ENCODE results near the gene CDC42SE2. TPM values are rescaled to one million over a fixed set of nuclear protein-coding genes. Genes with fewer than 3 reads are reported as not detected.

The CDC42SE2 gene
- total RNA-seq, 1 experiment from 2014 or later: 23.2 TPM

- Histone ChIP-seq H3K56ac (ENCODE audit: insufficient read length, low read depth, low read length) (no peak overlapping the region), H3K9ac (ENCODE audit: extremely low read depth, insufficient read length, low read length) (no peak overlapping the region), H3T11ph (ENCODE audit: low read length) (no peak overlapping the region), H2AK5ac (ENCODE audit: insufficient read length, low read length) (no peak overlapping the region), H3K4me2 (ENCODE audit: insufficient read depth, insufficient read length, low read length) (no peak overlapping the region), H3K23me2 (ENCODE audit: insufficient read length, low read depth, low read length, poor library complexity, severe bottlenecking) (no peaks in the 10 kb centered on the region), H3K27ac (ENCODE audit: insufficient read length, low read depth, low read length) (no peak overlapping the region), H2AFZ (ENCODE audit: low read length) (no peak overlapping the region), H3K9me3 (ENCODE audit: control insufficient read depth, low read depth, low read length) (no peaks in the 10 kb centered on the region), H3K23ac (ENCODE audit: insufficient read length, low read depth, low read length) (no peak overlapping the region), H2BK120ac (ENCODE audit: low read depth, low read length, poor library complexity, severe bottlenecking) (no peak overlapping the region), H2BK20ac (ENCODE audit: low read depth, low read length, poor library complexity, severe bottlenecking) (no peak overlapping the region), H3K4ac (ENCODE audit: low read depth, low read length) (no peak overlapping the region), H3K14ac (ENCODE audit: insufficient read depth, low read length) (no peak overlapping the region), H2BK12ac (ENCODE audit: insufficient read length, low read depth, low read length) (no peak overlapping the region), H4K20me1 (ENCODE audit: control insufficient read depth, insufficient read depth, insufficient read length) (no peaks in the 10 kb centered on the region), H4K8ac (replicated peaks; ENCODE audit: insufficient read length, low read depth, low read length) (no peak overlapping the region), H4K5ac (ENCODE audit: insufficient read length, low read depth, low read length) (no peak overlapping the region), H3K79me1 (ENCODE audit: insufficient read depth, low read depth, low read length, poor library complexity, severe bottlenecking) (no peaks in the 10 kb centered on the region), H3K27me3 (ENCODE audit: insufficient read depth, low read length) (no peaks in the 10 kb centered on the region), H2BK15ac (ENCODE audit: low read depth, low read length) (no peak overlapping the region), H4K91ac (ENCODE audit: insufficient read length, low read depth, low read length) (no peak overlapping the region), H3K79me2 (ENCODE audit: insufficient read depth, low read length) (no peaks in the 10 kb centered on the region), H3K18ac (ENCODE audit: insufficient read length, low read depth, low read length) (no peak overlapping the region), H2BK5ac (ENCODE audit: insufficient read length, low read length) (no peak overlapping the region), H3K4me1 (ENCODE audit: insufficient read depth, low read length) (no peaks in the 10 kb centered on the region)
- no peaks in the 10 kb centered on the region for H3K4me1 Mint-ChIP-seq
- no peaks in the 10 kb centered on the region for H3K27me3 Mint-ChIP-seq (ENCODE audit: low read depth)
- no peak overlapping the region for H3K4me3 Mint-ChIP-seq
- TF ChIP-seq, protein P1, sequence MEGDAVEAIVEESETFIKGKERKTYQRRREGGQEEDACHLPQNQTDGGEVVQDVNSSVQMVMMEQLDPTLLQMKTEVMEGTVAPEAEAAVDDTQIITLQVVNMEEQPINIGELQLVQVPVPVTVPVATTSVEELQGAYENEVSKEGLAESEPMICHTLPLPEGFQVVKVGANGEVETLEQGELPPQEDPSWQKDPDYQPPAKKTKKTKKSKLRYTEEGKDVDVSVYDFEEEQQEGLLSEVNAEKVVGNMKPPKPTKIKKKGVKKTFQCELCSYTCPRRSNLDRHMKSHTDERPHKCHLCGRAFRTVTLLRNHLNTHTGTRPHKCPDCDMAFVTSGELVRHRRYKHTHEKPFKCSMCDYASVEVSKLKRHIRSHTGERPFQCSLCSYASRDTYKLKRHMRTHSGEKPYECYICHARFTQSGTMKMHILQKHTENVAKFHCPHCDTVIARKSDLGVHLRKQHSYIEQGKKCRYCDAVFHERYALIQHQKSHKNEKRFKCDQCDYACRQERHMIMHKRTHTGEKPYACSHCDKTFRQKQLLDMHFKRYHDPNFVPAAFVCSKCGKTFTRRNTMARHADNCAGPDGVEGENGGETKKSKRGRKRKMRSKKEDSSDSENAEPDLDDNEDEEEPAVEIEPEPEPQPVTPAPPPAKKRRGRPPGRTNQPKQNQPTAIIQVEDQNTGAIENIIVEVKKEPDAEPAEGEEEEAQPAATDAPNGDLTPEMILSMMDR (conservative IDR thresholded peaks at IDR 0.05): peak; percentile 65
- H3K36me3 Mint-ChIP-seq (ENCODE audit: insufficient read depth in 1 of 3, low read depth in 3 of 3): peaks cover 0 to 32% (median 4%) of the 10 kb centered on the region in 3 experiments; a peak in 3 of 7 replicates
- no peak for DNase-seq
- no peak overlapping the region for H3K27ac Mint-ChIP-seq
- H3K9me3 Mint-ChIP-seq: no peaks in the 10 kb centered on the region
- WGBS (ENCODE audit: extremely low coverage, insufficient read length, low lambda C conversion rate): no CpG with 5 or more reads among the region's 2 CpGs
Observed at GRCh38 chr5:131423056-131423455, 159.2 kb downstream of the CDC42SE2 start.
